ENCODE results near the gene B9D1. TPM values are rescaled to one million over a fixed set of nuclear protein-coding genes. Genes with fewer than 3 reads are reported as not detected.
"Not testable (repeated sequence)": the region's sequence is repeated elsewhere in the genome, so short reads cannot be mapped to it uniquely, and the experiment has no call there.

Gene B9D1
- polyA plus RNA-seq, 3 donors: 1.0 TPM; not detected in 2

DNA sequence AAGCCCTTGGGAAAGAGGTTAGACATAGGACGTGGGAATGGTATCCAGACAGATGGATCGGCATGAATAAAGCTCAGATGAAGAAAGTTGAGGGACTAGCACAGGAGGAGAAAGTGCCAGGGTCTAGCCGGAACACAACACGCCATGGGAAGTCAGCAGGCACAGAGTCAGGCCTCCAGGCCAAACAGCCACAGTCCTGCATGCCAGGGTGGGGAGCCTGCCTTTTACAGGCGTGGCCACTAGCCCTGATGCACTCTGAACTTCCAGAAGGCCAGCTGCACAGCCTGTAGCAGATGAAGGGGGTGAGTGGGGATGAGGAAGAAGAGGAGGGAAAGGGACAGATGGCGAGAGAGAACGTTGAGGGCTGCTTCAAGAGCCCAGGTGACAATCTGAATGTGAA, 5.2 kb downstream of the B9D1 start:
- peaks cover 5% of the 10 kb centered on the region for H3K4me1 Mint-ChIP-seq
- 99% methylated on average over 4 of the region's 7 CpGs for WGBS (ENCODE audit: insufficient coverage)
- H3K27me3 ChIP-seq (ENCODE audit: control insufficient read depth in 2 of 2, insufficient read depth in 2 of 2, low read length in 2 of 2): peaks cover 0 to 19% of the 10 kb centered on the region in 2 donors
- no peaks in the 10 kb centered on the region for H4K20me1 ChIP-seq (ENCODE audit: insufficient read depth, low read length)
- no peaks in the 10 kb centered on the region for H3K9me3 ChIP-seq (replicated peaks in 1 of 2; ENCODE audit: control insufficient read depth in 1 of 2, insufficient read depth in 1 of 2, low read length in 2 of 2)
- H3K4me2 ChIP-seq (replicated peaks; ENCODE audit: extremely low read depth, low read length, poor library complexity, severe bottlenecking): no peak overlapping the region
- peaks cover 6% of the 10 kb centered on the region in 2 donors for H3K4me1 ChIP-seq (ENCODE audit: control insufficient read depth in 1 of 2, insufficient read depth in 2 of 2, low read length in 2 of 2)
- no peaks in the 10 kb centered on the region for H3K36me3 Mint-ChIP-seq
- H3K4me3 ChIP-seq (replicated peaks in 1 of 3; ENCODE audit: low read depth in 2 of 3, low read length in 3 of 3): no peak overlapping the region
- H3K4me3 Mint-ChIP-seq: no peak overlapping the region
- TF ChIP-seq, protein P1, sequence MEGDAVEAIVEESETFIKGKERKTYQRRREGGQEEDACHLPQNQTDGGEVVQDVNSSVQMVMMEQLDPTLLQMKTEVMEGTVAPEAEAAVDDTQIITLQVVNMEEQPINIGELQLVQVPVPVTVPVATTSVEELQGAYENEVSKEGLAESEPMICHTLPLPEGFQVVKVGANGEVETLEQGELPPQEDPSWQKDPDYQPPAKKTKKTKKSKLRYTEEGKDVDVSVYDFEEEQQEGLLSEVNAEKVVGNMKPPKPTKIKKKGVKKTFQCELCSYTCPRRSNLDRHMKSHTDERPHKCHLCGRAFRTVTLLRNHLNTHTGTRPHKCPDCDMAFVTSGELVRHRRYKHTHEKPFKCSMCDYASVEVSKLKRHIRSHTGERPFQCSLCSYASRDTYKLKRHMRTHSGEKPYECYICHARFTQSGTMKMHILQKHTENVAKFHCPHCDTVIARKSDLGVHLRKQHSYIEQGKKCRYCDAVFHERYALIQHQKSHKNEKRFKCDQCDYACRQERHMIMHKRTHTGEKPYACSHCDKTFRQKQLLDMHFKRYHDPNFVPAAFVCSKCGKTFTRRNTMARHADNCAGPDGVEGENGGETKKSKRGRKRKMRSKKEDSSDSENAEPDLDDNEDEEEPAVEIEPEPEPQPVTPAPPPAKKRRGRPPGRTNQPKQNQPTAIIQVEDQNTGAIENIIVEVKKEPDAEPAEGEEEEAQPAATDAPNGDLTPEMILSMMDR (IDR thresholded peaks at IDR 0.05): no peak
- no peak overlapping the region for H3K27ac ChIP-seq (ENCODE audit: low read depth in 1 of 2, low read length in 2 of 2)
- no peak overlapping the region for H2AFZ ChIP-seq (ENCODE audit: insufficient read depth, low read depth, low read length, poor library complexity, severe bottlenecking)
- no peaks in the 10 kb centered on the region for H3K9me3 Mint-ChIP-seq
- DNase-seq: no peak
- no peaks in the 10 kb centered on the region for H3K79me2 ChIP-seq (ENCODE audit: insufficient read depth, low read length)
- no peaks in the 10 kb centered on the region for H3K36me3 ChIP-seq (replicated peaks in 1 of 2; ENCODE audit: control insufficient read depth in 1 of 2, insufficient read depth in 2 of 2, low read length in 2 of 2)
- no peak overlapping the region for H3K27ac Mint-ChIP-seq
- no peak overlapping the region for H3K9ac ChIP-seq (ENCODE audit: insufficient read depth, low read length, poor library complexity, severe bottlenecking)
- H3K27me3 Mint-ChIP-seq (ENCODE audit: low read depth in 3 of 3): peaks cover 28 to 45% (median 31%) of the 10 kb centered on the region in 3 donors
- intact Hi-C loops (cut with micrococcal nuclease): no loop called here

DNA sequence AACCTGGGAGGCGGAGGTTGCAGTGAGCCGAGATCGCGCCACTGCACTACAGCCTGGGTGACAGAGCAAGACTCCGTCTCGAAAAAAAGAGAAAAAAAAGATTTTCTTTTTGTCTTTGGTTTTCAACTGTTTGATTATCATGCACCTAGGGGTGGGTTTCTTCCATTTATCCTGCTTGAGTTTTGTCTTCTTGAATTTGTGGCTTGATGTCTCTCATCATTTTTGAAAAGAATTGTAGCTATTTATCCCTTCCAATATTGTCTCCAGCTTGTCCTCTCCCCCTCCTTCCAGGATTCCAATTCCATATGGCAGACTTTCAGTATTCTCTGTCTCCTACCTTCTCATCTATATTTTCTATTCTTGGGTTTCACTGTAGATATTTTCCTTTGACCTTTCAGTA, 7.8 kb downstream of the B9D1 start:
- H4K20me1 ChIP-seq (ENCODE audit: insufficient read depth, low read length): no peaks in the 10 kb centered on the region
- H3K4me3 Mint-ChIP-seq: no peak overlapping the region
- no peak overlapping the region for H3K9ac ChIP-seq (ENCODE audit: insufficient read depth, low read length, poor library complexity, severe bottlenecking)
- DNase-seq: no peak
- H3K9me3 ChIP-seq (replicated peaks in 1 of 2; ENCODE audit: control insufficient read depth in 1 of 2, insufficient read depth in 1 of 2, low read length in 2 of 2): no peaks in the 10 kb centered on the region
- H3K27ac Mint-ChIP-seq: no peak overlapping the region
- no peak overlapping the region for H3K4me2 ChIP-seq (replicated peaks; ENCODE audit: extremely low read depth, low read length, poor library complexity, severe bottlenecking)
- H3K36me3 Mint-ChIP-seq: no peaks in the 10 kb centered on the region
- H2AFZ ChIP-seq (ENCODE audit: insufficient read depth, low read depth, low read length, poor library complexity, severe bottlenecking): no peak overlapping the region
- TF ChIP-seq, protein P1 (IDR thresholded peaks at IDR 0.05): no peak
- no peak overlapping the region for H3K27ac ChIP-seq (ENCODE audit: low read depth in 1 of 2, low read length in 2 of 2)
- no peaks in the 10 kb centered on the region for H3K36me3 ChIP-seq (replicated peaks in 1 of 2; ENCODE audit: control insufficient read depth in 1 of 2, insufficient read depth in 2 of 2, low read length in 2 of 2)
- H3K4me3 ChIP-seq (replicated peaks in 1 of 3; ENCODE audit: low read depth in 2 of 3, low read length in 3 of 3): no peak overlapping the region
- H3K27me3 ChIP-seq (ENCODE audit: control insufficient read depth in 2 of 2, insufficient read depth in 2 of 2, low read length in 2 of 2): no peaks in the 10 kb centered on the region
- H3K27me3 Mint-ChIP-seq (ENCODE audit: low read depth in 3 of 3): peaks cover 17 to 39% (median 20%) of the 10 kb centered on the region in 3 donors
- H3K4me1 ChIP-seq (ENCODE audit: control insufficient read depth in 1 of 2, insufficient read depth in 2 of 2, low read length in 2 of 2): no peaks in the 10 kb centered on the region
- no peaks in the 10 kb centered on the region for H3K4me1 Mint-ChIP-seq
- no peaks in the 10 kb centered on the region for H3K9me3 Mint-ChIP-seq
- intact Hi-C loops (cut with micrococcal nuclease): no loop called here
- WGBS (ENCODE audit: insufficient coverage): no CpG with 5 or more reads among the region's 6 CpGs
- no peaks in the 10 kb centered on the region for H3K79me2 ChIP-seq (ENCODE audit: insufficient read depth, low read length)

DNA sequence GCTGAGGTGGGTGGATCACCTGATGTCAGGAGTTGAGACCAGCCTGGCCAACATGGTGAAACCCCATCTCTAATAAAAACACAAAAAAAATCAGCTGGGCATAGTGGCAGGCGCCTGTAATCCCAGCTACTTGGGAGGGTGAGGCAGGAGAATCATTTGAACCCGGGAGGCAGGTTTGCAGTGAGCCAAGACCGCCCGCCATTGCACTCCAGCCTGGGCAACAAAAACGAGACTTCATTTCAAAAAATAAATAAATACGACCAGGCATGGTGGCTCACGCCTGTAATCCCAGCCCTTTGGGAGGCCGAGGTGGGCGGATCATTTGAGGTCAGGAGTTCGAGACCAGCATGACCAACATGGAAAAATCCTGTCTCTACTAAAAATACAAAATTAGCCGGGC, 9.1 kb downstream of the B9D1 start:
- H3K79me2 ChIP-seq (ENCODE audit: insufficient read depth, low read length); H3K9me3 ChIP-seq (replicated peaks in 1 of 2; ENCODE audit: control insufficient read depth in 1 of 2, insufficient read depth in 1 of 2, low read length in 2 of 2); H3K27ac Mint-ChIP-seq; H3K9me3 Mint-ChIP-seq; H2AFZ ChIP-seq (ENCODE audit: insufficient read depth, low read depth, low read length, poor library complexity, severe bottlenecking); H3K27ac ChIP-seq (ENCODE audit: low read depth in 1 of 2, low read length in 2 of 2); intact Hi-C loops (cut with micrococcal nuclease); H3K4me1 Mint-ChIP-seq; DNase-seq; H3K36me3 ChIP-seq (replicated peaks in 1 of 2; ENCODE audit: control insufficient read depth in 1 of 2, insufficient read depth in 2 of 2, low read length in 2 of 2); H3K4me3 Mint-ChIP-seq; H3K27me3 ChIP-seq (ENCODE audit: control insufficient read depth in 2 of 2, insufficient read depth in 2 of 2, low read length in 2 of 2); H3K4me3 ChIP-seq (replicated peaks in 1 of 3; ENCODE audit: low read depth in 2 of 3, low read length in 3 of 3); H3K36me3 Mint-ChIP-seq; H3K4me2 ChIP-seq (replicated peaks; ENCODE audit: extremely low read depth, low read length, poor library complexity, severe bottlenecking); H3K4me1 ChIP-seq (ENCODE audit: control insufficient read depth in 1 of 2, insufficient read depth in 2 of 2, low read length in 2 of 2); H3K9ac ChIP-seq (ENCODE audit: insufficient read depth, low read length, poor library complexity, severe bottlenecking); H4K20me1 ChIP-seq (ENCODE audit: insufficient read depth, low read length): not testable (repeated sequence)
- 98% methylated on average over 11 of the region's 11 CpGs for WGBS (ENCODE audit: insufficient coverage)
- H3K27me3 Mint-ChIP-seq (ENCODE audit: low read depth in 3 of 3): peaks cover 16 to 32% (median 18%) of the 10 kb centered on the region in 3 donors
